Activated naive CD8-positive, alpha-beta T cell treated with anti-CD3 and anti-CD28 coated beads, Interleukin-2, amount 10 ng/mL, durations not matched to agents 7 days and 5 days (primary cell): ENCODE data around the gene SRD5A1. TPM values are rescaled to one million over a fixed set of nuclear protein-coding genes. Genes with fewer than 3 reads are reported as not detected.

Experiments
- ATAC-seq: fragments of 150-1000 bp; cut with Tn5 transposase; one replicate; pipeline ENCODE4 v1.10.0; 2021; ENCODE audit warnings: low read depth, moderate library complexity
- POLR2A ChIA-PET: fragments of 350-600 bp; sonication (Branson Sonifier 250); formaldehyde crosslinking; loops from one replicate; lab custom pipeline; 2021; ENCODE audit warnings: antibody characterized with exemption; lab: Charles Lee
- DNase-seq: peaks from one replicate; pipeline ENCODE4 v3.0.0; 2021
- H3K27ac Mint-ChIP-seq: one replicate; pipeline ENCODE4 v1.8.0; 2022; ENCODE audit warnings: mild to moderate bottlenecking, mixed read lengths
- H3K27me3 Mint-ChIP-seq: one replicate; pipeline ENCODE4 v1.8.0; 2022; ENCODE audit warnings: mild to moderate bottlenecking, moderate library complexity, mixed read lengths
- H3K36me3 Mint-ChIP-seq: one replicate; pipeline ENCODE4 v1.8.0; 2021; ENCODE audit warnings: mild to moderate bottlenecking, mixed read lengths
- H3K4me1 Mint-ChIP-seq: one replicate; pipeline ENCODE4 v1.8.0; 2021; ENCODE audit warnings: mixed read lengths
- H3K4me3 Mint-ChIP-seq: one replicate; pipeline ENCODE4 v1.8.0; 2022; ENCODE audit warnings: mild to moderate bottlenecking, moderate library complexity, mixed read lengths
- H3K9me3 Mint-ChIP-seq: one replicate; pipeline ENCODE4 v1.8.0; 2021; ENCODE audit warnings: mixed read lengths
- total RNA-seq, 2 experiments: library from RNA; stranded (reverse); gene quantifications; one replicate each; pipeline ENCODE4 v1.2.3, GENCODE V29; 2021

SRD5A1 gene
- total RNA-seq, 2 experiments from 2014 or later = 12.6 to 15.9 TPM

DNA sequence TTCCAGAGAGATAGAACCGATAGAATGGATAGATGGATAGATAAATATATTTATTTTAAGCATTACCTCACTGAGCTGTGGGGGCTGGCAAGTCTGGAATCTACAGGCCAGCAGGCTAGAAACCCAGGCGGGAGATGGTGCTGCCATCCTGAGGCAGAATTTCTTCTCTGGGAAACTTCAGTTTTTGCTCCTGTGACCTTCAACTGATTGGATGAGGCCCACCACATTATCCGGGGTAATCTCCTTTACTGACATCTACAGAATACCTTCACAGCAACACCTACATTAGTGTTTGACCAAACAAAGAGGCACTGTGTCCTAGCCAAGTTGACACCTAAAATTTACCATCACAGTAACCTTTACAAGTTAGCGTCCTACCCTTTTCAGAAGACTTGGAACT, 50.8 kb downstream of the SRD5A1 start:
- Mint-ChIP-seq H3K4me3 (no peak overlapping the region), H3K27me3 (peaks cover 24% of the 10 kb centered on the region), H3K9me3 (no peaks in the 10 kb centered on the region), H3K36me3 (peaks cover 2% of the 10 kb centered on the region), H3K27ac (no peak overlapping the region), H3K4me1 (peaks cover 2% of the 10 kb centered on the region)
- ATAC-seq (no peak), DNase-seq (no peak)
- POLR2A ChIA-PET = no interaction called here

DNA sequence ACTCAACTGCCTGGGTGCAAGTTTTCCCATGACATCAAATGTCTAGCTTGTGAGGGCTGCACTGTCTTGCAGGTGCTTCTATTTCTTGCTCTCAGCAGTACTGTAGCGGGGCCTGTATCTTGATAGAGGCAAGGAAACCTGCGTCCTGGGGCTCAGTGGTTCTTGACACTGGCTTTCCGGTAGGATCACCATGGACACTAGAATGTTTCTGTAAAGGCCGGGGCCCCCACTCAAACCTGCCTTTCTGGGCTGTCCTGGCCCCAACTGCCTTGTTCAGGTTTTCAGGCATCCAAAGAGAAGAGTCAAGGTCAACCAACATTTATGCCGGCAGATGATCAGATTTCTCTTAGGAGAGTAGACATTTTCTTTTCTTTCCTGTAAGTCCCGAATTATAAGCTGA, 53.3 kb downstream of the SRD5A1 start:
- Mint-ChIP-seq H3K36me3 (peaks cover 2% of the 10 kb centered on the region), H3K4me1 (peaks cover 2% of the 10 kb centered on the region), H3K9me3 (no peaks in the 10 kb centered on the region), H3K27me3 (peaks cover 35% of the 10 kb centered on the region), H3K27ac (no peak overlapping the region), H3K4me3 (no peak overlapping the region)
- POLR2A ChIA-PET = no interaction called here
- no peak for ATAC-seq
- no peak for DNase-seq

- peaks cover 37% of the 10 kb centered on the region for H3K27me3 Mint-ChIP-seq
- H3K9me3 Mint-ChIP-seq = no peaks in the 10 kb centered on the region
- POLR2A ChIA-PET = no interaction called here
- H3K27ac Mint-ChIP-seq = no peak overlapping the region
- ATAC-seq (no peak), DNase-seq (no peak)
- H3K4me3 Mint-ChIP-seq = no peak overlapping the region
- H3K4me1 Mint-ChIP-seq = peaks cover 2% of the 10 kb centered on the region
- H3K36me3 Mint-ChIP-seq = peaks cover 2% of the 10 kb centered on the region
Measured at GRCh38 chr5:6686915-6687409, 53.7 kb downstream of the SRD5A1 start.

GRCh38 chr5:6687505-6687904, 54.3 kb downstream of the SRD5A1 start:
- Mint-ChIP-seq H3K36me3 (peaks cover 2% of the 10 kb centered on the region), H3K27me3 (peaks cover 39% of the 10 kb centered on the region), H3K27ac (no peak overlapping the region), H3K4me1 (peaks cover 2% of the 10 kb centered on the region), H3K9me3 (no peaks in the 10 kb centered on the region), H3K4me3 (peak overlapping the region; percentile 6)
- DNase-seq (no peak), ATAC-seq (no peak)
- POLR2A ChIA-PET = no interaction called here

- ATAC-seq = no peak
- H3K27me3 Mint-ChIP-seq = peaks cover 54% of the 10 kb centered on the region
- H3K4me3 Mint-ChIP-seq = no peak overlapping the region
- no peak for DNase-seq
- POLR2A ChIA-PET = no interaction called here
- H3K4me1 Mint-ChIP-seq = no peaks in the 10 kb centered on the region
- H3K9me3 Mint-ChIP-seq = no peaks in the 10 kb centered on the region
- H3K36me3 Mint-ChIP-seq = no peaks in the 10 kb centered on the region
- no peak overlapping the region for H3K27ac Mint-ChIP-seq
Measured at GRCh38 chr5:6692906-6693305, 59.7 kb downstream of the SRD5A1 start.

GRCh38 chr5:6698696-6699095, 65.5 kb downstream of the SRD5A1 start:
- Mint-ChIP-seq H3K9me3 (no peaks in the 10 kb centered on the region), H3K36me3 (no peaks in the 10 kb centered on the region), H3K4me1 (no peaks in the 10 kb centered on the region), H3K27ac (no peak overlapping the region), H3K27me3 (peaks cover 42% of the 10 kb centered on the region), H3K4me3 (no peak overlapping the region)
- ATAC-seq (no peak), DNase-seq (no peak)
- POLR2A ChIA-PET = no interaction called here

- peaks cover 38% of the 10 kb centered on the region for H3K27me3 Mint-ChIP-seq
- no peaks in the 10 kb centered on the region for H3K9me3 Mint-ChIP-seq
- no peaks in the 10 kb centered on the region for H3K36me3 Mint-ChIP-seq
- POLR2A ChIA-PET = no interaction called here
- H3K27ac Mint-ChIP-seq = no peak overlapping the region
- no peak overlapping the region for H3K4me3 Mint-ChIP-seq
- DNase-seq = no peak
- no peak for ATAC-seq
- H3K4me1 Mint-ChIP-seq = no peaks in the 10 kb centered on the region
Measured at GRCh38 chr5:6699357-6699756, 66.1 kb downstream of the SRD5A1 start.

- Mint-ChIP-seq H3K9me3 (no peaks in the 10 kb centered on the region), H3K36me3 (no peaks in the 10 kb centered on the region), H3K4me1 (peaks cover 1% of the 10 kb centered on the region), H3K4me3 (no peak overlapping the region), H3K27ac (no peak overlapping the region), H3K27me3 (peaks cover 34% of the 10 kb centered on the region)
- POLR2A ChIA-PET = no interaction called here
- DNase-seq (no peak), ATAC-seq (no peak)
Measured at GRCh38 chr5:6700074-6700684, 66.9 kb downstream of the SRD5A1 start.

DNA sequence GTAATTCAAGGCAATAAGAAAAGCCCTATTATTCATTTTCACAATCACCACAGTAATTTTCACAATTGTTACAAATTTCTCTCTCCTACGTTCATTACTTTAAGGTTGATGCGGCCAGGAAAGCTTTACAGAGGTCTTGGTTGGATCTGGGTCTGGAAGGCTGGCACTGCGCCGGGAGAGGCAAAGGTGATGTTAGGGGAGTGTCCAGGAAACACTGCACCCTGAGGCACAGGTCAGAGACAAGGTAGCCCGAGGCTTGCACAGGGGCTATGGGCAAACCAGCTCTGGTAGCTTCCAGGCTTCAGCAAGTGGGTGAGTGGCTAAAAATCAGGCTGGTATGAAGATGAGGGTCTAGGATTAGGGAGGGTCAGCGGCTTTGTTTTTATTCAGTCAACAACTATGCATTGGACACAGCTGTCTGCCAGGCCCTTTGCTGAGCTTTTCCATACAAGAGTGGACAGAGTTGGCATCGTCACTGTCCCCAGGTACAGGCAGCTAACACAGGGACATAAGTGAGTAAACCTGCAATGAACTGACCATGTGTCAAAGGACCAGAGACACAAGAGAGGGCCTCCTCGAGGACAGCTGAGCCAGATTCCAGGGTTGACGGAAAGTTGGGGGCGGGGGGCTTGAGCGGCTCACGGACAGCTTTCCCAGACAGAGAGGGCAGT, 67.6 kb downstream of the SRD5A1 start:
- ATAC-seq = no peak
- Mint-ChIP-seq H3K9me3 (no peaks in the 10 kb centered on the region), H3K36me3 (no peaks in the 10 kb centered on the region), H3K4me1 (peaks cover 4% of the 10 kb centered on the region), H3K27me3 (peaks cover 32% of the 10 kb centered on the region), H3K4me3 (no peak overlapping the region), H3K27ac (no peak overlapping the region)
- DNase-seq = no peak
- POLR2A ChIA-PET = no interaction called here

- H3K27me3 Mint-ChIP-seq = peaks cover 29% of the 10 kb centered on the region
- no peaks in the 10 kb centered on the region for H3K36me3 Mint-ChIP-seq
- ATAC-seq = no peak
- H3K4me1 Mint-ChIP-seq = peaks cover 6% of the 10 kb centered on the region
- no peak for DNase-seq
- H3K27ac Mint-ChIP-seq = no peak overlapping the region
- no peak overlapping the region for H3K4me3 Mint-ChIP-seq
- POLR2A ChIA-PET = no interaction called here
- H3K9me3 Mint-ChIP-seq = no peaks in the 10 kb centered on the region
Measured at GRCh38 chr5:6701491-6701890, 68.3 kb downstream of the SRD5A1 start.

GRCh38 chr5:6702633-6703032, 69.4 kb downstream of the SRD5A1 start:
- no peak for ATAC-seq
- Mint-ChIP-seq H3K4me3 (no peak overlapping the region), H3K27ac (no peak overlapping the region)

GRCh38 chr5:6703806-6704205, 70.6 kb downstream of the SRD5A1 start:
- ATAC-seq = no peak
- H3K36me3 Mint-ChIP-seq = no peaks in the 10 kb centered on the region

More at GRCh38 chr5:6702633-6703032, 69.4 kb downstream of the SRD5A1 start:
- Mint-ChIP-seq H3K9me3 (no peaks in the 10 kb centered on the region), H3K4me1 (peaks cover 6% of the 10 kb centered on the region), H3K36me3 (no peaks in the 10 kb centered on the region), H3K27me3 (peaks cover 18% of the 10 kb centered on the region)
- no peak for DNase-seq
- POLR2A ChIA-PET = no interaction called here

DNA sequence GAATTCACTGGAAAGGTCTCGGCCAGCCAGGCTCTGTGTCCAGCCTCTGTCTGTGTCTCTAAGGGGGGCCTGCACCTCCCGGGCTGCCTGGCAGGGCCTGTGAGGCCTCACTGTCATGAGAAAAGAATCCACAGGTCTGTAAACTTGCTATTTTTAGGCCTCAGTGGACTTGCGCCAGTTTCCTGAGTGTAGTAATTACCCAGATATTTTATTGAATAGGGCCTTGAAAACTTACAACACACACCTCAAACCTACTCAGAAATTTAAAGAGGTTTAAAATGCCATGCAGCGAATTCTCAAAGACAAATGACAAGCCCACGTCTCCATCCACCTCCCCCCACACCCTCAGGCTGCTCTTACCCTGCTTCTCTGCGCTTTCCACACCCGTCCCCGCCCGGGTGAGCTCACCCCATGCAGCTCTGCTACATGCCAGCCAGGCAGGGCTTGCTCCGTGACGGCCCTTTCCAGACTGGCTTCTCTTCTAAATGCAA, 71.2 kb downstream of the SRD5A1 start:
- no peaks in the 10 kb centered on the region for H3K9me3 Mint-ChIP-seq
- peaks cover 7% of the 10 kb centered on the region for H3K27me3 Mint-ChIP-seq
- H3K36me3 Mint-ChIP-seq = no peaks in the 10 kb centered on the region
- DNase-seq (no peak), ATAC-seq (no peak)
- H3K4me3 Mint-ChIP-seq = no peak overlapping the region
- POLR2A ChIA-PET = no interaction called here
- no peak overlapping the region for H3K27ac Mint-ChIP-seq
- H3K4me1 Mint-ChIP-seq = peaks cover 6% of the 10 kb centered on the region

More at GRCh38 chr5:6703806-6704205, 70.6 kb downstream of the SRD5A1 start:
- Mint-ChIP-seq H3K9me3 (no peaks in the 10 kb centered on the region), H3K27ac (no peak overlapping the region), H3K4me3 (no peak overlapping the region), H3K4me1 (peaks cover 6% of the 10 kb centered on the region), H3K27me3 (peaks cover 12% of the 10 kb centered on the region)
- POLR2A ChIA-PET = no interaction called here
- no peak for DNase-seq

DNA sequence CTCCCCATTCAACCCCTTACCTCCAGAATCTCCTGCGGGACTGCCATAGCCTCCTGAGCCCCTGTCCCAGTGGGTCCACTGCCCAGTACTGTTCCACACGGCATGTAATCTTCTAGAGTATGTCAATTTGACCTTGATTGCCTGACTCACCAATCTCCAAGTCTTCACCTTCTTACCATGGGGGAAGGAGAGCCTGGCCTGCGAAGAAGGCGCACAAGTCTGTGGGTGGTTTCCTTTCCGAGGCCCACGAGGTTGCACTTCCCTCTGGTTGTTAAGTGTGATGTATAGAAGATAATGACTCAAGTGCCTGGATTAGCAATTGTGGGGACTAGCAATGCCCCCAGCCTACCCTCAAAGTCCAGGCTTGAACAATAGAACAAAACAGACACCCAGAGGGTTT, 71.8 kb downstream of the SRD5A1 start:
- Mint-ChIP-seq H3K27me3 (peaks cover 3% of the 10 kb centered on the region), H3K27ac (peak overlapping the region; percentile 5), H3K4me1 (peaks cover 6% of the 10 kb centered on the region), H3K9me3 (no peaks in the 10 kb centered on the region), H3K4me3 (no peak overlapping the region), H3K36me3 (no peaks in the 10 kb centered on the region)
- POLR2A ChIA-PET = no interaction called here
- ATAC-seq (no peak), DNase-seq (no peak)
